Measurements from ENCODE around the gene AKIP1. TPM values are rescaled to one million over a fixed set of nuclear protein-coding genes. Genes with fewer than 3 reads are reported as not detected.

AKIP1 gene
- total and polyA plus RNA-seq, 9 of the 15 experiments (the other 6 are each of a cell fraction or from before 2014, with no cell fraction given): 9.0 to 52.6 (median 36.2) TPM

- Histone ChIP-seq H3K9me1 (ENCODE audit: control insufficient read depth, insufficient read depth, low read length) (no peaks in the 10 kb centered on the region), H2AFZ (ENCODE audit: low read depth, low read length) (peak overlapping the region; percentile 62), H3K4me1 (replicated peaks in 1 of 2; ENCODE audit: control insufficient read depth in 2 of 2, insufficient read depth in 2 of 2, low read length in 2 of 2) (peaks cover 15 to 29% of the 10 kb centered on the region in 2 experiments), H3K9me3 (replicated peaks; ENCODE audit: control insufficient read depth, insufficient read depth, low read depth, low read length) (no peaks in the 10 kb centered on the region; the same call in 1 of the 2 replicates), H3K9ac (ENCODE audit: insufficient read depth in 1 of 2, low read depth in 2 of 2, low read length in 2 of 2) (peak overlapping the region; percentile 0 to 40; a peak in 2 of 4 replicates), H4K20me1 (replicated peaks; ENCODE audit: control insufficient read depth, insufficient read depth, low read length) (no peaks in the 10 kb centered on the region), H3K4me2 (ENCODE audit: insufficient read depth, low read length) (peak overlapping the region; percentile 56), H3K36me3 (ENCODE audit: control insufficient read depth, insufficient read depth, low read length) (peaks cover 41% of the 10 kb centered on the region), H3K27ac (ENCODE audit: extremely low read depth, low read depth, low read length) (peak overlapping the region; percentile 66), H3K4me3 (no peak overlapping the region), H3K27me3 (ENCODE audit: control insufficient read depth in 2 of 2, insufficient read depth in 2 of 2, low read length in 2 of 2) (no peaks in the 10 kb centered on the region), H3K79me2 (ENCODE audit: control insufficient read depth, insufficient read depth, low read length) (peaks cover 19% of the 10 kb centered on the region)
- ATAC-seq (peak; percentile 16; the same call in 2 of the 3 replicates), FAIRE-seq (peak; percentile 90), DNase-seq (ENCODE audit: extremely low read depth in 1 of 4, low spot score in 3 of 4) (peak; percentile 31 to 73 (median 42))
- 20% methylated on average over 9 of the region's 9 CpGs for WGBS (ENCODE audit: insufficient coverage, low coverage, missing lambda C conversion rate)
- POLR2A ChIA-PET: interaction anchor here (0.7 kb wide), 1 partner anchor 93 kb away, joined by 3 read pairs; no protein-coding TSS in a partner anchor
- in situ Hi-C loops (cut with MboI): no loop called here
- TSS peak; percentile 13 for BruUV-seq (replicated peaks)
- intact Hi-C loops (cut with micrococcal nuclease): loop anchor here (1.0 to 5.0 kb wide), 3 partner anchors 45 to 223 kb away; no protein-coding TSS in a partner anchor
- CTCF ChIA-PET (ENCODE audit: low intra/inter-chr PET ratio): interaction anchor here (0.9 kb wide), 1 partner anchor 46 kb away, joined by 3 read pairs; no protein-coding TSS in a partner anchor
- TF ChIP-seq ZNF449 (CRISPR knock-in tag; IDR thresholded peaks at IDR 0.05) (no peak), ZNF398 (CRISPR knock-in tag; IDR thresholded peaks at IDR 0.05) (no peak), GABPB2 (CRISPR knock-in tag; conservative IDR thresholded peaks at IDR 0.05) (no peak), TAL1 (IDR thresholded peaks at IDR 0.05) (0 out of 2 replicates have a peak, but pooled peaks have one; percentile 15), RBM22 (IDR thresholded peaks at IDR 0.05; ENCODE audit: low read depth, low read length, poor library complexity, severe bottlenecking) (no peak), BACH1 (tag; IDR thresholded peaks at IDR 0.05) (no peak), XRCC5 (IDR thresholded peaks at IDR 0.05; ENCODE audit: low read depth, low read length) (0 out of 2 replicates have a peak, but pooled peaks have one; percentile 43), ZNF75A (CRISPR knock-in tag; IDR thresholded peaks at IDR 0.05) (no peak), ZNF146 (CRISPR knock-in tag; IDR thresholded peaks at IDR 0.05; ENCODE audit: unreplicated experiment) (no peak), ILK (tag; IDR thresholded peaks at IDR 0.05; ENCODE audit: borderline replicate concordance, low read depth) (no peak), ZNF384 (IDR thresholded peaks at IDR 0.05; ENCODE audit: low read depth, low read length) (no peak), TRIM28 (IDR thresholded peaks at IDR 0.05) (no peak; the same call in 1 of the 2 replicates), TFAM (CRISPR knock-in tag; conservative IDR thresholded peaks at IDR 0.05) (no peak)
- TF ChIP-seq, protein P1, sequence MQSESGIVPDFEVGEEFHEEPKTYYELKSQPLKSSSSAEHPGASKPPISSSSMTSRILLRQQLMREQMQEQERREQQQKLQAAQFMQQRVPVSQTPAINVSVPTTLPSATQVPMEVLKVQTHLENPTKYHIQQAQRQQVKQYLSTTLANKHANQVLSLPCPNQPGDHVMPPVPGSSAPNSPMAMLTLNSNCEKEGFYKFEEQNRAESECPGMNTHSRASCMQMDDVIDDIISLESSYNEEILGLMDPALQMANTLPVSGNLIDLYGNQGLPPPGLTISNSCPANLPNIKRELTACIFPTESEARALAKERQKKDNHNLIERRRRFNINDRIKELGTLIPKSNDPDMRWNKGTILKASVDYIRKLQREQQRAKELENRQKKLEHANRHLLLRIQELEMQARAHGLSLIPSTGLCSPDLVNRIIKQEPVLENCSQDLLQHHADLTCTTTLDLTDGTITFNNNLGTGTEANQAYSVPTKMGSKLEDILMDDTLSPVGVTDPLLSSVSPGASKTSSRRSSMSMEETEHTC (IDR thresholded peaks at IDR 0.05): no peak
- TF ChIP-seq, protein P2, sequence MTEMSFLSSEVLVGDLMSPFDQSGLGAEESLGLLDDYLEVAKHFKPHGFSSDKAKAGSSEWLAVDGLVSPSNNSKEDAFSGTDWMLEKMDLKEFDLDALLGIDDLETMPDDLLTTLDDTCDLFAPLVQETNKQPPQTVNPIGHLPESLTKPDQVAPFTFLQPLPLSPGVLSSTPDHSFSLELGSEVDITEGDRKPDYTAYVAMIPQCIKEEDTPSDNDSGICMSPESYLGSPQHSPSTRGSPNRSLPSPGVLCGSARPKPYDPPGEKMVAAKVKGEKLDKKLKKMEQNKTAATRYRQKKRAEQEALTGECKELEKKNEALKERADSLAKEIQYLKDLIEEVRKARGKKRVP (CRISPR knock-in tag; IDR thresholded peaks at IDR 0.05): no peak
Measured at GRCh38 chr11:8913961-8914660, 3.1 kb downstream of the AKIP1 start.
